ENCODE measurements around the gene OR7E24.
"Not testable (repeated sequence)": the region's sequence is repeated elsewhere in the genome, so short reads cannot be mapped to it uniquely, and the experiment has no call there.

The OR7E24 gene

GRCh38 chr19:9250630-9251029 lies at the start of gene OR7E24:
OR7E24 (plus strand) TSS chr19:9250930; CDS start chr19:9251044, 114 bp downstream.
- no peak for DNase-seq

GRCh38 chr19:9205501-9206113 lies 45.1 kb upstream of the OR7E24 start:
- DNase-seq = peak in 49 of 56 donors; percentile 0 to 77 (median 16)

- DNase-seq = no peak
These were observed 31.2 kb upstream of the OR7E24 start, which contains the start of gene OR7D4 for GRCh38 chr19:9219489-9219888. OR7D4 (minus strand) TSS chr19:9219589; CDS start chr19:9214837, 4,752 bp downstream.

- DNase-seq = no peak
These were observed 506 bp downstream of the OR7E24 start for GRCh38 chr19:9251236-9251635.

GRCh38 chr19:9283485-9283884 lies 32.8 kb downstream of the OR7E24 start:
- DNase-seq = not testable (repeated sequence)

GRCh38 chr19:9289231-9289884 lies 38.6 kb downstream of the OR7E24 start:
- no peak for DNase-seq

- no peak for DNase-seq
These were observed 44.7 kb downstream of the OR7E24 start for GRCh38 chr19:9295411-9295849.

- DNase-seq = no peak
These were observed 45.6 kb downstream of the OR7E24 start for GRCh38 chr19:9296336-9296735.

Data from nucleus accumbens (tissue), 56 donors.